Endothelial cell (in vitro differentiated cells): ENCODE data around the gene LAMTOR1. TPM values are rescaled to one million over a fixed set of nuclear protein-coding genes. Genes with fewer than 3 reads are reported as not detected.
"Not testable (repeated sequence)": the region's sequence is repeated elsewhere in the genome, so short reads cannot be mapped to it uniquely, and the experiment has no call there.

Experiments
- DNase-seq: peaks from one replicate; pipeline ENCODE4 v3.0.0; 2021; ENCODE audit warnings: low spot score
- H3K27ac Mint-ChIP-seq: one replicate; pipeline ENCODE4 v1.8.0; 2021; ENCODE audit warnings: mixed read lengths, inconsistent platforms; ENCODE audit not compliant: unreplicated experiment
- H3K27me3 Mint-ChIP-seq: one replicate; pipeline ENCODE4 v1.8.0; 2021; ENCODE audit warnings: mild to moderate bottlenecking, moderate library complexity, mixed read lengths, inconsistent platforms; ENCODE audit not compliant: unreplicated experiment
- H3K36me3 Mint-ChIP-seq: one replicate; pipeline ENCODE4 v1.8.0; 2021; ENCODE audit warnings: mild to moderate bottlenecking, low read depth, mixed read lengths, inconsistent platforms; ENCODE audit not compliant: unreplicated experiment
- H3K4me1 Mint-ChIP-seq: one replicate; pipeline ENCODE4 v1.8.0; 2021; ENCODE audit warnings: mild to moderate bottlenecking, mixed read lengths, inconsistent platforms; ENCODE audit not compliant: unreplicated experiment
- H3K4me3 Mint-ChIP-seq: one replicate; pipeline ENCODE4 v1.8.0; 2021; ENCODE audit warnings: mild to moderate bottlenecking, mixed read lengths, inconsistent platforms; ENCODE audit not compliant: unreplicated experiment
- H3K9me3 Mint-ChIP-seq: one replicate; pipeline ENCODE4 v1.8.0; 2021; ENCODE audit warnings: mixed read lengths, inconsistent platforms; ENCODE audit not compliant: unreplicated experiment
- CTCF ChIP-seq: fragments of 200-600 bp; sonication (generic); IDR thresholded peaks from one replicate; pipeline ENCODE4 v1.5.0; 2021; ENCODE audit warnings: antibody characterized with exemption; ENCODE audit not compliant: unreplicated experiment
- total RNA-seq: library from RNA; stranded (reverse); fragmentation: NEBNext Ultra II Directional; extraction: Animal tissue kit (Norgen Biotek cat#: 25700); gene quantifications from one replicate; pipeline ENCODE4 v1.2.1, GENCODE V29; 2021; ENCODE audit not compliant: unreplicated experiment

Gene LAMTOR1
- total RNA-seq, 1 donor from 2014 or later, result 105 TPM

- no peak for DNase-seq
- H3K27me3 Mint-ChIP-seq, result no peaks in the 10 kb centered on the region
- no peaks in the 10 kb centered on the region for H3K36me3 Mint-ChIP-seq
- H3K4me3 Mint-ChIP-seq, result no peak overlapping the region
- TF ChIP-seq CTCF, result no peak
- H3K9me3 Mint-ChIP-seq, result no peaks in the 10 kb centered on the region
- H3K4me1 Mint-ChIP-seq, result no peaks in the 10 kb centered on the region
- H3K27ac Mint-ChIP-seq, result no peak overlapping the region
Observed at GRCh38 chr11:72135891-72136683, 33.0 kb upstream of the LAMTOR1 start.

- not testable (repeated sequence) for H3K27ac Mint-ChIP-seq, H3K4me3 Mint-ChIP-seq, H3K4me1 Mint-ChIP-seq, H3K27me3 Mint-ChIP-seq, H3K9me3 Mint-ChIP-seq, DNase-seq, H3K36me3 Mint-ChIP-seq
Observed at GRCh38 chr11:72135473-72135872, 32.4 kb upstream of the LAMTOR1 start, which contains the start of gene FOLR3. TSS of gene FOLR3 (plus strand) at chr11:72135725. CDS start at chr11:72135953, 228 bp downstream.

GRCh38 chr11:72132646-72133045 lies 29.5 kb upstream of the LAMTOR1 start:
- peaks cover 7% of the 10 kb centered on the region for H3K27me3 Mint-ChIP-seq
- H3K36me3 Mint-ChIP-seq, result peaks cover 5% of the 10 kb centered on the region
- no peak for DNase-seq
- no peaks in the 10 kb centered on the region for H3K4me1 Mint-ChIP-seq
- no peak for TF ChIP-seq CTCF
- peaks cover 12% of the 10 kb centered on the region for H3K9me3 Mint-ChIP-seq
- H3K4me3 Mint-ChIP-seq, result no peak overlapping the region
- no peak overlapping the region for H3K27ac Mint-ChIP-seq

- peaks cover 9% of the 10 kb centered on the region for H3K36me3 Mint-ChIP-seq
- H3K4me1 Mint-ChIP-seq, result no peaks in the 10 kb centered on the region
- peaks cover 16% of the 10 kb centered on the region for H3K9me3 Mint-ChIP-seq
- H3K4me3 Mint-ChIP-seq, result no peak overlapping the region
- H3K27me3 Mint-ChIP-seq, result peaks cover 7% of the 10 kb centered on the region
- no peak for TF ChIP-seq CTCF
- no peak overlapping the region for H3K27ac Mint-ChIP-seq
- no peak for DNase-seq
Observed at GRCh38 chr11:72129381-72129780, 26.3 kb upstream of the LAMTOR1 start.

- H3K4me1 Mint-ChIP-seq, result no peaks in the 10 kb centered on the region
- H3K27me3 Mint-ChIP-seq, result peaks cover 7% of the 10 kb centered on the region
- peaks cover 19% of the 10 kb centered on the region for H3K9me3 Mint-ChIP-seq
- H3K4me3 Mint-ChIP-seq, result no peak overlapping the region
- DNase-seq, result no peak
- H3K27ac Mint-ChIP-seq, result no peak overlapping the region
- H3K36me3 Mint-ChIP-seq, result peaks cover 12% of the 10 kb centered on the region
- no peak for TF ChIP-seq CTCF
Observed at GRCh38 chr11:72127923-72128322, 24.8 kb upstream of the LAMTOR1 start.
